GM21786 (cell line): Measurements from ENCODE around the gene CHST11.
"Not testable (repeated sequence)": the region's sequence is repeated elsewhere in the genome, so short reads cannot be mapped to it uniquely, and the experiment has no call there.

Experiments used
- ATAC-seq: cut with Tn5 transposase; IDR thresholded peaks from one replicate; pipeline ENCODE4 v1.9.1; 2021; ENCODE audit not compliant: unreplicated experiment

Gene CHST11

GRCh38 chr12:104729610-104730446, 273.1 kb downstream of the CHST11 start:
- no peak for ATAC-seq

DNA sequence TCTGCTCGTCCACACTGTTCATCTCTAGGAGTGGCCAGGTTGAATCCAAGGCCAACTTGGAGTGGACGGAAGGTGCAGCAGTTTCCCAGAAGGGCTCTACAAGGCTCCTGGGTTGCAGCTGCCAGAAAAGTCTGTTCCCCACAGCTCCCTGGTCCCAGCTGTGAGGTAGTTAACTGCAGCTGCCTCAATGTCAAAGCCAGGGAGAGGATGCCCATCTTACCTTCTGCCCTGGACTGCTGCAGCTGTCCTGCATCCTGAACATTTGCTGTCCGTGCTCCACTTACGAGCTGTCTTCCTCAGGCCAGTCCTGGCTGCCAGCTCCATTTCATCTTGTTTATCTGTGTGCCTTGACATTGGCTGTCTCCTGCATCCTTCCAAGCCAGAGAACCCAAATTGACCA, 274.0 kb downstream of the CHST11 start:
- no peak for ATAC-seq

GRCh38 chr12:104733717-104734175, 277.0 kb downstream of the CHST11 start:
- no peak for ATAC-seq

DNA sequence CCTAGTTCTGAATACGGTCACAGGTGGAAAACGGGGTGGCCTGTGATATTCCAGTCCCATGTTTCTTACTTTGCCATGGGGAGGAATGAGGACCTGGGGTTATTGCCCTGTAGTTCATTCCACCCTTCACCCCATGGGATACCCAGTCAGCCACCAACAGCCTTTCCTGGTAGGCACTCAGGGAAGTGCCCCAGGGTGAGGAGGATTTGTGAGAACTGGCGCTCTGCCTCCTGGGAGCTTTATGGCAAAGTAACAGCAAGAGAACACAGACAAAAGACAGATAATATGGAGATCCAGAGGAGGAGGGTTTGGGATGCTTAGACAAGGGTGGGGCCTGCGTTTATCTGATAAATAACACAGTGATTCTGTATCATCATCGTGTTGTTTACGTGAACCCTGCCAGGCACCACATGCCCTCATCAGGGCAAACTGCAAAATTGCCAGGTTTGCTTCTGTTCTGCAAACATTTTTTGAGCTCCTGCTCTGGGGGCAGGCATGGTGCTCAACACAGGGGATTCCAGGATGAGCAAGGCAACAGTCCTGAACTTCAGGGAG, 277.9 kb downstream of the CHST11 start:
- no peak for ATAC-seq

- ATAC-seq = no peak
Observed at GRCh38 chr12:104735801-104736200, 279.1 kb downstream of the CHST11 start.

DNA sequence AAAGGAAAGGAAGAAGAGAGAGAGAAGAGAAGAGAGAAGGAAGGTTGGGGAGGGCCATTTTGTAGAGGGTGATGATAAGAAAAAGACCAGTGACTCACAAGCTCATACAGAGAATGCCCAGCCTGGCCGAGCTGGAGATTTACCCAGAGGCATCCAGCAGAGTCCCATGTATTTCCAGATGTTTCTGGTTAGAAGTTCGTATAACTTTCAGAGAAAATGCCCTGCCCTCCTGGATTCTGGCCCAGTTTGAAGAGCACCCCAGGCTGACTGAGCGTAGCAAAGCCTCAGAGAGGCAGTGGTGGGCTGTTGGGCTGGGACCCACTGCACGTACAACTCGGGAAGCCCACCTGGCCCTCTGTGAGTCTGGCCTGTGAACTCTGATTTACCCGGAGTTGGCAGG, 279.6 kb downstream of the CHST11 start:
- ATAC-seq = no peak

- ATAC-seq = no peak
Observed at GRCh38 chr12:104737113-104737512, 280.4 kb downstream of the CHST11 start.

- no peak for ATAC-seq
Observed at GRCh38 chr12:104737791-104738301, 281.1 kb downstream of the CHST11 start.

DNA sequence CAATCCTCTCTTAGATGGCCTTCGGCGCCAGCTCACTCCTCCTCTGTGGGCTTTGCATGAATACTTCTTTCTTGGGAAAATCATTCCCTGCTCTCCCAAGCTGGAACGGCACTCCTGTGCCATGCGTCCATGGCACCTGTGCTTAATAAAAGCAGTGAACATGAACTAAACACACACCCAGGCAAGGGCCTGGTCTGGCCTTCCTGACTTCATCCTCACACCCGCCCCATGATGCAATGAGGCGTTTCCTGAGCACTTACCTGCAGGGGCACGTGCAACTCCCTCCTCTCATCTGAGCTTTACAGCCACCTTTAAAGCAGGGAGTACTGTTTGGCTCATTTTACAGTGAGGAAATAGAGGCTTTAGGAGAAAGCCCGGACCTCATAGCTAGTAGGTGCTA, 281.6 kb downstream of the CHST11 start:
- ATAC-seq = no peak

GRCh38 chr12:104738776-104739642, 282.3 kb downstream of the CHST11 start:
- no peak for ATAC-seq

DNA sequence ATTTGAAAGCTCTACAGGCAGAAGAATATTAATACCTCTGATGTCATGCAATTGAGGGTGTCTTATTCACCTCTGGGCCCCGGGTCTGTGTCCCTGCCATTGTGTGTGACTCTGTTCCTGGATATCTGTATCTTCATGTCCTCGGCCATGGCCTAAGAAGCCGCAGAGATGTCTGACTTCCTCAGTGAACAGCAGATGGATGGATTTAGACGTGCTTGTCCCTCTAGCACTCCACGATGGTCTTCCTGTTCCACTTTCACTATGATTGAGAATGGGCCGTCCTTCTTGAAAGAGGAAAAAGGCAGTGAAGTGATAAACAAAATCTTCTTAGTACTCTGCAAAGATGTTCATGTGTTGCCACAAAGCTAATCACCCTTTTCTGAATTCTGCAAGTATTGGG, 283.9 kb downstream of the CHST11 start:
- peak; percentile 78 for ATAC-seq

GRCh38 chr12:104741077-104741476, 284.3 kb downstream of the CHST11 start:
- peak; percentile 12 for ATAC-seq

DNA sequence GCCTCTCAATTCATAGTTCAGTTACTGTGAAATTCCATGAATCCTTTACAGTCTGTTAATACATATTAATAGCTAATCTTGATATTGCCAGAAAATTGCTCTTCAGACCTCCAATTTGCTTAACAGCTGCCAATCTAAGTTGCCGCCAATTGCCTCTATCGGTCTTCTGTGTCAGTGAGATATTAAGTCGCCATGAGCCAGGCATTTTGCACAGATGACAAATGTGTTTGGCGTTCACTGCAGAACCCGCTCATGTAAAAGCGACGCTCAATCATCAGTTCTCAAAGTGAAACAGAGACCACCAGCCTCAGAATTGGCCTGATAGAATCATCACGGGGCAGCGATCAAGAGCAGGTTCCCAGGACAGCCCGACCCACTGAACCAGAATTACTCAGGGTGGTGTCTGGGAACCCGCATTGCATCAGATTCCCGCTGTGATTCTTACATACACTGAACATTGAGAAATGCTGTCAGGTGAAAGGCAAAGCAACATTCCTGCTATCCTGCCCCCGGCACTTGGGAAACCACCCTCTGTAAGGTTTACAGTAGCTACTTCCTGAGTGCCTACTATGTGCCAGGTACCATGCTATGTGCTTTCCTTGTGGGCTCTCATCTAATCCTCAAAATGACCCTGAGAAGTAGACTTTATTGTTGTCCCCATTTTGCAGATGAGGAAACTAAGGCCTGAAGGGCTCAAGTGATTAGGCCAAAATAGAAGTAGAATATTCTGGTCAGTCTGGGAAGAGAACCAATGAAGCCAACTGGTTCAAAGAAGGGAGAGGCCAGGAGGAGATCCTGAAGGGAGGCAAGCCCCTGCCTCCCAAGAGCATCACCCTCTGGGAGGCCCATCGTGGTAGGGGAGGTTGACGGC, 285.0 kb downstream of the CHST11 start:
- no peak for ATAC-seq

DNA sequence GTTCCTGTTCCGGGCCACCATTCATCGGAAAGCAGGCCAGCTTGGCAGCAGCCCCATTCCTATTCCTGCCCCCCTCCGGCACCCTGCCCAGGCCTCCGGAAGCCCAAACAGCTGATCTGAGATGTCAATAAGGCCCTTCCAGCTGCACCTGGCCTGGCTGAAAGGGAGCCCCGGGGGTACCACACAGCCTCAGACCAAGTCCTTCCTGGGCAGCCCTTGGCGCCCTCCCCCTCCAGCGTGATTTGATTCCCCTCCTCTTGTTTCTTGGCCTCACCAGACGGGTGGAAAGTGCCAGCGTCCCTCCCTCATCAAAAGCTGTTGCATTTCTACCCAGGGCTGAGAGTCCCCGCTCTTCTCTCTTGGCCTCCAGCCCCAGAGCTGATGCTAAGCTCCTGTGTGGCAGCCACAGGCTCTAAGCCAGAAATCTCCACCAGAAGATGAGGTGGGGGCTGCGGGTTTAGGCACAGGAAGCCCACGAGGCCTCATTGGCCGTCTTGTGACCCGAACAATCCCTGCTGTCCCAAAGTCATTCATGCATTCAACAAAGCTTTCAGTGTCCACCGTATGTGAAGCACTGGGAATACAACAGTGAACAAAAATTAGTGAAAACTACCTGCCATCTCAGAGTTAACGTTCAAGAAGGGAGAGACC, 285.9 kb downstream of the CHST11 start:
- ATAC-seq = no peak

DNA sequence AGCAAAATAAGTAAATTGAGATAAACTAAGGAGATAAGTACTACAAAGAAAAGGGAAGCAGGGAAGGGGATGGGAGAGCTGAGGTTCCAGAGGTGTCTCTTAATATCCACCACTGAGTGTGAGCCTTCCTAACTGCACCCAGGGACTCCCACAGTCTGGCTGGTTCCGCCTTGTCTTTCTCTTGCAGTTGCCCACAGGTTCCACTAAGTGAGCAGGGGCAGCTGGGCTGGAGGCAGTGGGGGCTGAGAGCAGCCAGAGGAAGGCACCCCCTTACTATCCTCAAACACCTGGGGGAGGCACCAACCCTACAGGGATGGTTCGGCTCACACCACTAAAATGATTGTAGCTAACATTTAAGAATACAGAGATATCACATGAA, 286.4 kb downstream of the CHST11 start:
- no peak for ATAC-seq

GRCh38 chr12:104743753-104744548, 287.2 kb downstream of the CHST11 start:
- not testable (repeated sequence) for ATAC-seq

DNA sequence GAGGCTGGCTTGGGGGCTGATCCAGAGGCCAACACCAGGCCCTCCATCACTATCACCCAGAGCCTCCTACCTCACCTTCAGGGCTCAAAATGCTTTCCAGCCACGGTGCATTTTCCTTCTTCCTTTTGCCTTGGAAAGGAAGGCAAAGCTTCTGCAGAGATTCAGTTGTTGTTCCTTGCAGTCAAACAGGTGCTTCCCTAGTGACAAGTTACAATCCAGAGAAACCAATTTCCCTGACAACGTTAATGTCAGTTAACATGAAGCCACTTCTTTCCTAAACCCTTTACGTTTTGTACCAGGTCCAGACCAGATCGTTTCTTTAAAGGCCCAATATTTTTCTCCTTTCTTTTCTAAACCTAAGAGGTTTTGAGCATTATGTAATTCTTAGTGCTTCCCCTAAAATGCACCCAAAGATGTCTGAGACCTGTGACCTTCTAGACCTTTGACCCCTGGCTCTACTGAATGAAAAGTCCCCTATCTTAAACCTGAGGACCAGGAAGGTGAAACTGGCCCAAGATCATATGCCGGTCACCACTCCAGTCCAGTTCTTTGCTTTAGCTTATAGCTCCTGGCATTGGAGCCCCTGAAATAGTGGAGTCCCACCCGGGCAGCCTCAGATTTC, 289.8 kb downstream of the CHST11 start:
- ATAC-seq = no peak

- ATAC-seq = no peak
Observed at GRCh38 chr12:104747330-104747729, 290.6 kb downstream of the CHST11 start.

DNA sequence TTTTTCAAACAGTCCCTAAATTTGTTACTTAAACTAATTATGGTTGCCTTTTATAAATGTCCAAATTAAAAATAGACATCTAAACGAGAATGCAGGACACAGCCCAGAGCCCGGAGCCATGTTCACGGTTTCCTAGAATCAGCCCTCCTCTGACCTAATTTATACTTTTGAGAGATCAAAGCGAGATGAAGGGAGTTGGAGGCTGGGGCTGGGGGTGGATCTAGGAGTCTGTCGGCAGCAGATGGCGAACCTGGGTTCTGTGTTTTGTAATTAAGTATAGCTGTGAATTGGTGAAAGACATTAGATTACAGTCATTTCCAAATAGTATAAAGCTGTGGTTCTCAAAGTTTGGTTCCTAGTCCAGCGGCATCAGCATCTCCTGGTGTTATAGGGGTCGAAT, 291.2 kb downstream of the CHST11 start:
- ATAC-seq = no peak
